ENCODE data around the gene ZFYVE28. TPM values are rescaled to one million over a fixed set of nuclear protein-coding genes. Genes with fewer than 3 reads are reported as not detected.

The ZFYVE28 gene
- total RNA-seq, 1 experiment from 2014 or later: 5.0 TPM

DNA sequence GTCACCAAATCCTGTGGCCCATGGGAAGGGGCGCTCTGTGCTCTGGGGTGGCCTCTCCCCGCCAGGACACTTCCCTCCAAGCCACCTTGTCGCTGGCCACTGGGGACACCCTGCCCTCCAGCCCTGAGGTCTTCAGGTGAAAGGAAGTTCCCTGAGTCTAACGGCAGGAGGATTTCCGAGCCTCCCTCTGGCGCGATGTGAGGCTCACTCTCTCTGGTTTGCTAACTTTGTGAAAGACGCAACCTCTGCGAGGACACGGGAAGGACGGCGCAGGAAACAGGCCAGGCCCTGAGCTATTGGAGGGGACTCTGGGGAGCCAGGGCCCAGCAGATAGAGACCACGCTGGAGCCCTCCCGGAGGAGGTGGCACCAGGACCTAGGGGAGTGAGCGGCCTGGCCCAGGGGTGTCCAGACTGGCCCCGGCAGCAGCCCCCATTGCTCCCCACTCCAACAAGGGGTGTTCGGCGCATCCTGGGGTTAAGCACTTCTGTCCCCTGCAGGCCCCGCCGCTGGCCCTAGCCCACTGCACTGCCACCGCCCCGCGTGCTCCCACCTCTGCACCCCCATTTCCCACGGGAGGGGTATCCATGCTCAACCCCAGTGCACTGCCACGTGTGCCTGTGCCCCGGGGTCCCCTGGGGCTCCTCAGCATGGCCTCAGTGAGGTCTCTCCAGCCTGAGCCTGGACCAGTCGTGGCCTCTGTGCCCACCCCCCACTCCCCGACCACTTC is 84.4 kb downstream of the ZFYVE28 start:
- DNase-seq (ENCODE audit: low read depth): no peak

GRCh38 chr4:2333356-2333841 is 85.0 kb downstream of the ZFYVE28 start:
- no peak for DNase-seq (ENCODE audit: low read depth)

DNA sequence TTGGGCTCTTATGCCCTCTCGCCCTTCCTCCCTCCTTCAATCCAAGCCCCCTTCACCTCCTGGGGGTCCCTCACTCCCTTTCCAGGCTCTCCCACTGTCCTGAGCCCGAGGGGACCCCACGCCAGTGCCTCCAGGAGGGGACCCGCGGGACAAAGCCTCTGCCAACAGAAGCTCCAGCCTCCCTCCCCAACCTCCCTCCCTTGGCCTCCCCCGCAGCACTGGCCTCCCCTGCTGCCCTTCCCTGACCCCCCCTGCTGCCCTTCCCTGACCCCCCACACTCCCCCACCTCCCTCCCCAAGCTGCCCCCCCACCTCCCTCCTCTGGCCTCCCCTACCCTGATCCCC is 85.5 kb downstream of the ZFYVE28 start:
- DNase-seq (ENCODE audit: low read depth): no peak

GRCh38 chr4:2332201-2332975 is 86.1 kb downstream of the ZFYVE28 start:
- DNase-seq (ENCODE audit: low read depth): no peak

GRCh38 chr4:2331519-2332200 is 86.8 kb downstream of the ZFYVE28 start:
- no peak for DNase-seq (ENCODE audit: low read depth)

DNA sequence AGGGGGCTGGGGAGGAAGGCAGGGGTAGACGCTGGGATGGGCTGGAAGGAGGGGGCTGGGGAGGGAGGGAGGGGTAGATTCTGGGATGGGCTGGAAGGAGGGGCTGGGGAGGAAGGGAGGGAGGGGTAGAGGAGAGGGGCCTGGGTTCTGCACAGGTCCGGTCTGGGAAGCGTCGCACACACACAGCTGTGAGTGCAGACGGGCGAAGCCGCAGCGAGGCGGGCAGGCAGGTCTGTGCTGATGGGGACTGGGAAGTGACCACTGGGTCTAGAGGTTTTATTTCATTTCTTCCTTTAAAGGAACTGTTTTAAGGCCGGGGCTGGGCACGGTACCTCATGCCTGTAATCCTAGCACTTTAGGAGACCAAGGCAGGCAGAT is 87.4 kb downstream of the ZFYVE28 start:
- DNase-seq (ENCODE audit: low read depth): no peak

GRCh38 chr4:2330091-2331042 is 88.1 kb downstream of the ZFYVE28 start:
- peak; percentile 94 for DNase-seq (ENCODE audit: low read depth)

GRCh38 chr4:2327579-2327978 is 90.9 kb downstream of the ZFYVE28 start:
- DNase-seq (ENCODE audit: low read depth): no peak

DNA sequence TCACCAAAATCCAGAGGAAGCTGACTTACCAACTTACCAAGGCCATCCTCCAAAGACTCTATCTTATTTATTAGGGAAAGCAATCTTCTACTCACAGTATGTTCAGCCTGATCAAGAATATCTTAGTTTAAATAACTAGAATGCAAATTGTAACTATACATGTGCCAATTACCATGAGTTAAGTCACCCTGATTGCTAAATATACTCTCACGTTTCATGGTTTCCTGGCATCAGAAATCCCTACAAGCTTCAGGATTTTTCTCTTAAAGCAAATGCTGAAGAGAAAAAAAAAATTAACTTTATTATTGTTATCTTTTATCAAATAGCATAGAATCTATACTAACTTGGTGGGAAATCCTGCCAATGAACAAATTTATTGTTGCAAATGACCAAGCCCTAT is 93.6 kb downstream of the ZFYVE28 start:
- no peak for DNase-seq (ENCODE audit: low read depth)

GRCh38 chr4:2322841-2323240 is 95.6 kb downstream of the ZFYVE28 start:
- no peak for DNase-seq (ENCODE audit: low read depth)

GRCh38 chr4:2322227-2322626 is 96.2 kb downstream of the ZFYVE28 start:
- DNase-seq (ENCODE audit: low read depth): no peak

GRCh38 chr4:2321279-2322196 is 96.9 kb downstream of the ZFYVE28 start:
- no peak for DNase-seq (ENCODE audit: low read depth)

- DNase-seq (ENCODE audit: low read depth): no peak
These were observed 97.7 kb downstream of the ZFYVE28 start for GRCh38 chr4:2320746-2321145.

GRCh38 chr4:2320152-2320551 is 98.3 kb downstream of the ZFYVE28 start:
- no peak for DNase-seq (ENCODE audit: low read depth)

- no peak for DNase-seq (ENCODE audit: low read depth)
These were observed 99.6 kb downstream of the ZFYVE28 start for GRCh38 chr4:2318885-2319284.

- no peak for DNase-seq (ENCODE audit: low read depth)
These were observed 100.0 kb downstream of the ZFYVE28 start for GRCh38 chr4:2318476-2318875.

- no peak for DNase-seq (ENCODE audit: low read depth)
These were observed 105.1 kb downstream of the ZFYVE28 start for GRCh38 chr4:2313366-2313765.

GRCh38 chr4:2306773-2307410 is 111.6 kb downstream of the ZFYVE28 start:
- DNase-seq (ENCODE audit: low read depth): no peak

- DNase-seq (ENCODE audit: low read depth): no peak
These were observed 112.5 kb downstream of the ZFYVE28 start for GRCh38 chr4:2305766-2306501.
